Mesenchymal stem cell (in vitro differentiated cells and primary cell): Measurements from ENCODE around the gene MCUB.
A peak's percentile ranks its signal among the peaks of the same experiment; 100 is the strongest.

Source experiments
- DNase-seq: peaks from one replicate; pipeline ENCODE4 v3.0.0-alpha.2; 2013
- H2AFZ ChIP-seq: one replicate; pipeline ENCODE4 v1.6.1; 2013; ENCODE audit warnings: low read depth, mild to moderate bottlenecking, control low read depth, inconsistent platforms, low read length, moderate library complexity
- H2AK5ac ChIP-seq: 2 replicates; pipeline ENCODE4 v1.6.1; 2013; ENCODE audit warnings: low read length, moderate library complexity, mild to moderate bottlenecking, inconsistent platforms; ENCODE audit not compliant: severe bottlenecking
- H2BK120ac ChIP-seq: one replicate; pipeline ENCODE4 v1.6.1; 2013; ENCODE audit warnings: low read depth, mild to moderate bottlenecking, inconsistent platforms, low read length, moderate library complexity
- H2BK12ac ChIP-seq, 2 experiments: one replicate each; pipeline ENCODE4 v1.6.1; 2013; ENCODE audit warnings: inconsistent platforms in 2 of 2, low read length in 2 of 2, mild to moderate bottlenecking in 2 of 2, moderate library complexity in 2 of 2, control low read depth in 1 of 2
- H2BK15ac ChIP-seq: one replicate; pipeline ENCODE4 v1.6.1; 2013; ENCODE audit warnings: mild to moderate bottlenecking, low read depth, inconsistent platforms; ENCODE audit not compliant: poor library complexity, severe bottlenecking
- H2BK5ac ChIP-seq: 2 replicates; pipeline ENCODE4 v1.6.1; 2013; ENCODE audit warnings: low read depth, mild to moderate bottlenecking, low read length, control low read depth, inconsistent platforms; ENCODE audit not compliant: poor library complexity, severe bottlenecking
- H3K14ac ChIP-seq, 2 experiments: one replicate each; pipeline ENCODE4 v1.6.1; 2013; ENCODE audit warnings: inconsistent platforms in 2 of 2, low read length in 2 of 2, control low read depth in 1 of 2, mild to moderate bottlenecking in 1 of 2, moderate library complexity in 1 of 2
- H3K18ac ChIP-seq, 2 experiments: one replicate each; pipeline ENCODE4 v1.6.1; 2013; ENCODE audit warnings: inconsistent platforms in 2 of 2, low read length in 2 of 2, control low read depth in 1 of 2, low read depth in 1 of 2, mild to moderate bottlenecking in 1 of 2
- H3K23ac ChIP-seq, 2 experiments: one replicate each; pipeline ENCODE4 v1.6.1; 2013; ENCODE audit warnings: inconsistent platforms in 2 of 2, low read length in 2 of 2, mild to moderate bottlenecking in 2 of 2, moderate library complexity in 2 of 2, control low read depth in 1 of 2
- H3K27ac ChIP-seq: 2 replicates; pipeline ENCODE4 v1.5.1; 2013; ENCODE audit warnings: mild to moderate bottlenecking, moderate library complexity, low read length, control low read depth, inconsistent platforms; ENCODE audit not compliant: poor library complexity, severe bottlenecking
- H3K27me3 ChIP-seq, 2 experiments: 2 replicates each; pipeline versions ENCODE4 v1.6.1 to v1.7.0; 2013; ENCODE audit warnings: low read length in 2 of 2, mild to moderate bottlenecking in 2 of 2, moderate library complexity in 2 of 2, control low read depth in 1 of 2, inconsistent platforms in 1 of 2; ENCODE audit not compliant: control insufficient read depth in 1 of 2, insufficient read depth in 1 of 2
- H3K36me3 ChIP-seq, 2 experiments: 2 replicates each; pipeline versions ENCODE4 v1.6.1 to v1.7.0; 2013; ENCODE audit warnings: low read length in 2 of 2, control low read depth in 1 of 2, inconsistent platforms in 1 of 2, low read depth in 1 of 2, mild to moderate bottlenecking in 1 of 2; ENCODE audit not compliant: insufficient read depth in 2 of 2, control insufficient read depth in 1 of 2
- H3K4ac ChIP-seq, 2 experiments: one replicate each; pipeline ENCODE4 v1.6.1; 2013; ENCODE audit warnings: inconsistent platforms in 2 of 2, low read length in 2 of 2, mild to moderate bottlenecking in 2 of 2, moderate library complexity in 2 of 2, control low read depth in 1 of 2, low read depth in 1 of 2
- H3K4me1 ChIP-seq: 2 replicates; pipeline ENCODE4 v1.6.1; 2013; ENCODE audit warnings: low read depth, low read length, control low read depth; ENCODE audit not compliant: control insufficient read depth, insufficient read depth
- H3K4me2 ChIP-seq: 2 replicates; pipeline ENCODE4 v1.6.1; 2013; ENCODE audit warnings: low read length, mild to moderate bottlenecking, inconsistent platforms; ENCODE audit not compliant: poor library complexity, severe bottlenecking
- H3K4me3 ChIP-seq, 2 experiments: 2 replicates each; pipeline versions ENCODE4 v1.5.1 to v1.7.0; 2013; ENCODE audit warnings: low read length in 2 of 2, mild to moderate bottlenecking in 2 of 2, control low read depth in 1 of 2, low read depth in 1 of 2; ENCODE audit not compliant: insufficient read depth in 1 of 2
- H3K79me1 ChIP-seq: replicated peaks from 2 replicates; pipeline ENCODE4 v1.6.1; 2013; ENCODE audit warnings: mild to moderate bottlenecking, control low read depth, low read length, inconsistent platforms; ENCODE audit not compliant: poor library complexity, severe bottlenecking
- H3K9ac ChIP-seq: 2 replicates; pipeline ENCODE4 v1.7.0; 2013; ENCODE audit warnings: mild to moderate bottlenecking, low read length, moderate library complexity
- H3K9me3 ChIP-seq: 2 replicates; pipeline ENCODE4 v1.7.0; 2013; ENCODE audit warnings: mild to moderate bottlenecking, low read length; ENCODE audit not compliant: control insufficient read depth
- H4K8ac ChIP-seq: one replicate; pipeline ENCODE4 v1.6.1; 2013; ENCODE audit warnings: inconsistent platforms, mild to moderate bottlenecking, low read length, moderate library complexity
- H4K91ac ChIP-seq: one replicate; pipeline ENCODE4 v1.6.1; 2013; ENCODE audit warnings: mild to moderate bottlenecking, low read length, inconsistent platforms
- WGBS: methylation state at CpG from one replicate; pipeline ENCODE4 v1.1.7; 2013; ENCODE audit warnings: mixed read lengths; 5-methylcytosine and 5-hydroxymethylcytosine counted together

Gene MCUB

DNA sequence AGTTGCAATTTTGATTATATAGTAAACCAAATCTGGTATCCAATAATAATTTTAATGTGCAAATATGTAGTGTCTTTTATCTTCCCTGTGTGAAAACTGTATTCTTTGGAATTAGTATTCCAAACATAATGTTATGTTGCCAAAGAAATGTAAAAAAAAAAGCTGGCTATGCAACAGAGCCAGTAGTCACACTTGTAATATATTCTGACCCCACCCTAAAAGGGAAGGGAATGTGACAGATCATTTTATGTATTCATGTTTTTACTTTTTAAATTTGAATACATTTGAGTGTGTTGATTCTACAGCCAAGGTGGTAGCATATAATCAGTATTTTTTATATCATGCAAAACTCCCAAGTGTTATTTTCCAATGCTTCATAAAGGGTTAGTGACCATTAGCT is 27.9 kb upstream of the MCUB start:
- Histone ChIP-seq H4K8ac (no peak overlapping the region), H3K14ac (no peak overlapping the region), H3K4me3 (no peak overlapping the region), H3K79me1 (no peaks in the 10 kb centered on the region), H2BK12ac (no peak overlapping the region), H2BK15ac (no peak overlapping the region), H3K4me1 (no peaks in the 10 kb centered on the region), H3K23ac (no peak overlapping the region), H3K4ac (no peak overlapping the region), H3K27ac (no peak overlapping the region), H3K18ac (no peak overlapping the region), H3K9ac (no peak overlapping the region), H3K9me3 (no peaks in the 10 kb centered on the region), H3K4me2 (no peak overlapping the region), H2BK120ac (no peak overlapping the region), H2AK5ac (no peak overlapping the region), H3K36me3 (peaks cover 30 to 91% of the 10 kb centered on the region in 2 experiments), H3K27me3 (no peaks in the 10 kb centered on the region), H2BK5ac (no peak overlapping the region), H2AFZ (no peak overlapping the region), H4K91ac (no peak overlapping the region)
- no peak for DNase-seq

GRCh38 chr4:109545401-109545800 is 14.6 kb upstream of the MCUB start:
- no peak overlapping the region for H2BK15ac ChIP-seq
- H2BK120ac ChIP-seq: no peak overlapping the region
- H3K18ac ChIP-seq: no peak overlapping the region
- no peak overlapping the region for H3K14ac ChIP-seq
- H4K91ac ChIP-seq: no peak overlapping the region
- no peak overlapping the region for H3K4me3 ChIP-seq
- H3K27me3 ChIP-seq: no peaks in the 10 kb centered on the region
- H3K4me1 ChIP-seq: peaks cover 1% of the 10 kb centered on the region
- H3K9ac ChIP-seq: no peak overlapping the region
- WGBS: 100% methylated on average over 1 of the region's 1 CpG
- peaks cover 4% of the 10 kb centered on the region for H3K79me1 ChIP-seq
- no peak overlapping the region for H3K23ac ChIP-seq
- H2BK5ac ChIP-seq: no peak overlapping the region
- H2AK5ac ChIP-seq: no peak overlapping the region
- DNase-seq: no peak
- H2AFZ ChIP-seq: no peak overlapping the region
- H3K27ac ChIP-seq: no peak overlapping the region
- no peaks in the 10 kb centered on the region for H3K9me3 ChIP-seq
- H2BK12ac ChIP-seq: no peak overlapping the region
- no peak overlapping the region for H3K4me2 ChIP-seq
- no peak overlapping the region for H3K4ac ChIP-seq
- H4K8ac ChIP-seq: no peak overlapping the region
- H3K36me3 ChIP-seq: peaks cover 10 to 60% of the 10 kb centered on the region in 2 experiments

DNA sequence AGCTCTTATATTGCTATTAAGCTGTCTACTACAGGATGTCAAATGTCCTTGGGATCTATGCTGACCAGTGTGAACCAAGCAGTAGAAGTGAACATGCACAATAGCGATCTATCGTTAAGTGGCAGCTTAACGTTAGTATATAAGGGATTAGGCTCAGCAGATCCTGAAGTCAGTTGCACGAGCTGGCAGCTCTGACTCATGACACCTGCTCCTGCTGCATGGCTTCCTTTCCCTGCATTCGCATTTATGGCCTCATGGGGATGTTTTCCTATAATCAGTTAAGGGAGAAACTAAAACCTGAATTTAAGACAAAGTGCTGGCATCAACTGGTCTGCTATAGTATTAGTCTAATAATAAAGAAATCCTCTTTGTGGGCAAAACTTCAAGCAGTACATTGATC is 12.7 kb upstream of the MCUB start:
- Histone ChIP-seq H3K18ac (no peak overlapping the region), H3K27ac (no peak overlapping the region), H2BK12ac (no peak overlapping the region), H3K36me3 (peaks cover 6 to 41% of the 10 kb centered on the region in 2 experiments), H2BK120ac (no peak overlapping the region), H3K79me1 (peaks cover 1% of the 10 kb centered on the region), H3K9me3 (no peaks in the 10 kb centered on the region), H4K91ac (no peak overlapping the region), H4K8ac (no peak overlapping the region), H2BK15ac (no peak overlapping the region), H3K4ac (no peak overlapping the region), H3K14ac (no peak overlapping the region), H3K4me3 (no peak overlapping the region), H3K9ac (no peak overlapping the region), H3K27me3 (no peaks in the 10 kb centered on the region), H2AFZ (no peak overlapping the region), H3K4me2 (no peak overlapping the region), H3K4me1 (peaks cover 2% of the 10 kb centered on the region), H2AK5ac (no peak overlapping the region), H2BK5ac (no peak overlapping the region), H3K23ac (no peak overlapping the region)
- WGBS: 82% methylated on average over 5 of the region's 5 CpGs
- no peak for DNase-seq

GRCh38 chr4:109548655-109549054 is 11.4 kb upstream of the MCUB start:
- WGBS: 0% methylated on average over 1 of the region's 2 CpGs
- Histone ChIP-seq H3K79me1 (peaks cover 1% of the 10 kb centered on the region), H3K36me3 (peaks cover 6 to 29% of the 10 kb centered on the region in 2 experiments), H3K4ac (no peak overlapping the region), H4K91ac (no peak overlapping the region), H3K27ac (peak overlapping the region; percentile 79), H3K4me2 (no peak overlapping the region), H2AK5ac (peak overlapping the region; percentile 16), H4K8ac (peak overlapping the region; percentile 47), H3K14ac (no peak overlapping the region), H3K18ac (no peak overlapping the region), H3K23ac (no peak overlapping the region), H3K9ac (no peak overlapping the region), H3K9me3 (no peaks in the 10 kb centered on the region), H2BK5ac (no peak overlapping the region), H3K27me3 (no peaks in the 10 kb centered on the region), H2BK15ac (no peak overlapping the region), H3K4me1 (peaks cover 2% of the 10 kb centered on the region), H2BK12ac (no peak overlapping the region), H2BK120ac (no peak overlapping the region), H2AFZ (no peak overlapping the region), H3K4me3 (no peak overlapping the region)
- DNase-seq: peak; percentile 84
